HG03565 (cell line): ENCODE measurements around the gene SETD5.

Experiments
- ATAC-seq: cut with Tn5 transposase; IDR thresholded peaks from one replicate; pipeline ENCODE4 v1.9.1; 2021; ENCODE audit warnings: mild to moderate bottlenecking, moderate library complexity; ENCODE audit not compliant: unreplicated experiment

The SETD5 gene

DNA sequence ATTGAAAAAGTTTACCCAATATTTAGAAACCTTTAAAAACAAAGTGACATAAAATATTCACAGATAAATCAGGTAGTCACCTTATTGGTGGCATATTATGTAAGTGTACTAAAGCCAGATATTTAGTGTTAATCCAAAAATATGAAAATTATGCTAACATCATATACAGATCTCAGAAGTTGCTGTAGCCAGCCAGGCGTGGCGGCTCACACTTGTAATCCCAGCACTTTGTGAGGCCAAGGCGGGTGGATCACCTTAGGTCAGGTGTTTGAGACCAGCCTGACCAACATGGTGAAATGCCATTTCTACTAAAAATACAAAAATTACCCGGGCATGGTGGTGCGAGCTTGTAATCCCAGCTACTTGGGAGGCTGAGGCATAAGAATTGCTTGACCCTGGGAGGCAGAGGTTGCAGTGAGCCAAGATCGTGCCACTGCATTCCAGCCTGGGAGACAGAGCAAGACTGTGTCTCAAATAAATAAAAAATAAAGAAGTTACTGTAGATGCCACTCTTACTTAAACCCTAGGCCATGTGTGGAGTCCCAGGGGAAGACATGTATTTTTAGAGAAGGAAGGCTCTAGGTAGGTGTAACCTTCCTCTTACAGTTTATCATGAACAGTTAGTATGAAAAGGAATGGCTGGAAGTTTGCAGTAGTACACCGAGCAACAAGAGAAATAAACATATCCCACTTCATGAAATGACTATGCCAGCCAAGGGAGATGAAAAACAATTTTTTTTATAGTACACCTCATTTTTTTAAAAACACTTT lies 9.6 kb downstream of the SETD5 start:
- no peak for ATAC-seq

DNA sequence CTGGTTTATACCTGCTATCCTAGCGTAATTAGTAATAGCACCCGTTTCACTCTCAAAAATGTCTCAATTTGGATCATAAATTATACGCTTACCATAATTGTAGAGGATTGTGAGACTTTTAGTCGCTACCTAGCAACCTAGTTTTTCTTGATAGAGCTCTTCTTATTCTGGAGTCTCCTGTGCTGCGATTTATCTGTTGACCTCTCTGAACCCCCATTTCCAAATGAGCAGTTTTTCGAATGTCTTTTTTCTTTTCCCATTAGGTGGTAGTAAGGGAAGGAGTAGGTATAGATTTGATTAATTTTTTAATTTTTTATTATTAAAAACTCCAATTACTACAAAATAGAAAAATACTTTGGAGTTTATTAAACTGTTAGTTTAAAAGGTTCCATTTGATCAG lies 10.6 kb downstream of the SETD5 start:
- no peak for ATAC-seq

DNA sequence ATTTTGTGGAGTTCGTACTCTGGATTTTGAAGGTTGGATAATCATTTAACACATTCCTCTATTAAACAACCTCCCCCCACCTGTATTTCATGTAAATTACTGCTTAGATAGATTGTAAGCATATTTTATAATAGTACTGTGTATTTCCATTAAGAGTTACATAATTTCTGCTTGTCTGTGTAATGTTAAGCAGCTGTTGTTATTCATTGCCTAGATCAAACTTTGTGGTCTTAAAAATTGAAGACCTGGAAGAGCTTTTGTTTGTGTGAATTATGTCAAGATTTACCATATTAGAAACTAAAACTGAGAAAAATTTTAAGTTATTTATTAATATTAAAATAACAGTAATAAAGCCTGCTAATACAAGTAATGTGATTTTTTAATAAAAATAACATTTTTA lies 11.1 kb downstream of the SETD5 start:
- ATAC-seq, result no peak

DNA sequence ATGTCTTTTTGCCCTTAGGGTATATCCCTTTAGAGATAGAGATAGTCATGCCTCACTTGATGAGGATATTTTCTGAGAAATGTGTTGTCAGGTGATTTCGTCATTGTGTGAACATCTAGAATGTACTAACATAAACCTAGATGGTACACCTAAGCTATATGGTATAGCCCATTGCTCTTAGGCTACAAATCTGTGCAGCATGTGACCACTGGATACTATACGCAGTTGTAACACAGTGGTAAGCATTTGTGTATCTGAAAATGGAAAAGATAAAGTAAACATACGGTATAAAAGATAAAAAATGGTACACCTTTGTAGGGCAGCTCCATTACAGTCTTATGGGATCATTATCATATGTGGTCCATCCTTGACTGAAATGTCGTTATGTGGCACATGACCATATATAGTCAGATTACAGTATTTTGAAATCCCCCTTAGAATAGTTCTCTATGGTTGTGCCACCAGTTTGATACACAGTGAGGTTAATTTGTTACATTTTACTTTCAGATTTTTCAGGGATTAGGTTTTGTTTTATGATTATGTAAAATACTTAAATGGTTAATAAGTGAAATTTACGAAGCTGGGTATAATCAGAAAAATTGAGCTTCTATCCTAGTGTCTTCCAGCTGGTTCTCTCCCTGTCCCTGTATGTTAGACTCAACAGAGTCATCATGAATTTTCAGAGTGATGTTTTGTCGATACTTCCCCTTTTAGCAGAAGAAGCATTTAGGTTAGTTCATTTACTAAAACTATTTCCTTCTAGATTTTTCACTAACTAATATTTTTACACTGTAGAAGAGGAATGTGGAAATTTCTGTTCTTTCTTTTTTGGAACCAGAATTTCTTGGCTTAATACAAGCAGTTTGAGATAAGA lies 12.8 kb downstream of the SETD5 start:
- no peak for ATAC-seq

DNA sequence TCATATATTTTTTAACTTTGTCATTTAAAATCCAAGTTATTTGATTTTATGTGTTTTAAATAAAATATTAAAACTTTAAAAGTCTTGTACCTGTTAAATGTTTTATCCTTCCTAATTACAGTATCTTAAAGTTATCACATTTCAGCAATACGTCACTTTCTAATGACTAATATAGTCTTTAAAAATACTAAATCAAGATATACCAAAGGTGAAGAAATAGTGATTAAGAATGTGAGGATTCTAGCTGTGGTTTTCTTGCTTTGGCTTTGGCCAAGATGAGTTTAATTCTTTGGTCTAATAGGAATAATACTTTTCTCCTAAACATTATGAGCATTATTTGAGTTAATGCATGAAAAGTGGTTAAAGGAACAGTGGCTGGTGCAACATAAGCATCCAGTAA lies 13.9 kb downstream of the SETD5 start:
- no peak for ATAC-seq

DNA sequence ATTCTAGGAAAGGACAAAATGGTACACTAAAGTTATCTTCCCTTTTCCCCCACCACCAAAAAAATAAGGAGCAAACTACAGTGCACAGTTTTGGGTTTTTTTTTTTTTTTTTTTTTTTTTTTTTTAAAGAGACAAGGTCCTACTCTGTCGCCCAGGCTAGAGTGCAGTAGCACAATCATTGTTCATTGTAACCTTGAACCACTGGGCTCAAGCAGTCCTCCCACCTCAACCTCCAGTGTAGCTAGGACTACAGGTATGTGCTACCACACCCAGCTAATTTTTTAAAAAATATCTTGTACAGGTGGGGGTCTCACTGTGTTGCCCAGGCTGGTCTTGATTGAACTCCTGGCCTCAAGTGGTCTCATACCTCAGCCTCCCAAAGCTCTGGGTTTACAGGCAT lies 14.9 kb downstream of the SETD5 start:
- no peak for ATAC-seq

DNA sequence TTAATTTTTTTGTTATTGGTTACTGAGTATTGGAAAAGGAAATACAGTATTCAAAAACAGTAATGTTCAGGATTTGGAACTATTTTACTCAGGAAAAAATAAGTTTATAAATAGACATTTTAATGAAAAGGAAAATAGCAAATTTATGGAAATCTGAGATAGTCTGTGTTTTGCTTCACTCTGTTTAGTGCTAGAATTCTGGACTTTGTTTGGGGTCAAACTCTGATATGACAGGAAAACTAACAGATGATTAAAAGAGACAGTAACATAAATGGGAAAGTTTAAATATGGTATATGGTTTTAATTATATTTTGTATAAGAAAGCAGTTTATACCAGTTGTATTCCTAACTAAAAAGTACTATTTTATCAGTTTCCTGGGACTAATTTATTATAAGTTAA lies 17.4 kb downstream of the SETD5 start:
- ATAC-seq, result no peak

DNA sequence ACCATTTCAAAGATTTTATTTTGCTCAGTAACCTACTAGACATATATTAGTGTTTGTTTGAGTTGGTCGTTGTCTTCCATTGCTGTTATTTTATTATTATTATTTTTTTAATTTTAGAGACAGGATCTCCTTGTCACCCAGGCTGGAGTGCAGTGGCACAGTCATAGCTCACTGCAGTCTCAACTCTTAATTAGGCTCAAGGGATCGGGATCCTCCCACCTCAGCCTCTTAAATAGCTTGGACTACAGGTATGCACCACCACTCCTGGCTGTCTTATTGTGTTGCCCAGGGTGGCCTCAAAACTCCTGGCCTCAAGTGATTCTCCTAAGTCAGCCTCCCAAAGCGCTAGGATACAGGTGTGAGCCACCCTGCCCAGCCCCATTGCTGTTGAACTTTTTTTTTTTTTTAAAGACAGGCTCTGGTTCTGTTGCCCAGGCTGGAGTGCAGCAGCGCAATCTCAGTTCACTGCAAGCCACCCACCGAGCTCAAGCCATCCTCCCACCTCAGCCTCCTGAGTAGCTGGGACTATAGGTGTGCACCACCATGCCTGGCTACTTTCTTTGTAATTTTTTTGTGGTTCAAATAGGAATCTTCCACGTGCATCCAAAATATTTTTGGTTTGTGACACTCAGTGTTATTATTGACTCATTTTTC lies 18.2 kb downstream of the SETD5 start:
- no peak for ATAC-seq

DNA sequence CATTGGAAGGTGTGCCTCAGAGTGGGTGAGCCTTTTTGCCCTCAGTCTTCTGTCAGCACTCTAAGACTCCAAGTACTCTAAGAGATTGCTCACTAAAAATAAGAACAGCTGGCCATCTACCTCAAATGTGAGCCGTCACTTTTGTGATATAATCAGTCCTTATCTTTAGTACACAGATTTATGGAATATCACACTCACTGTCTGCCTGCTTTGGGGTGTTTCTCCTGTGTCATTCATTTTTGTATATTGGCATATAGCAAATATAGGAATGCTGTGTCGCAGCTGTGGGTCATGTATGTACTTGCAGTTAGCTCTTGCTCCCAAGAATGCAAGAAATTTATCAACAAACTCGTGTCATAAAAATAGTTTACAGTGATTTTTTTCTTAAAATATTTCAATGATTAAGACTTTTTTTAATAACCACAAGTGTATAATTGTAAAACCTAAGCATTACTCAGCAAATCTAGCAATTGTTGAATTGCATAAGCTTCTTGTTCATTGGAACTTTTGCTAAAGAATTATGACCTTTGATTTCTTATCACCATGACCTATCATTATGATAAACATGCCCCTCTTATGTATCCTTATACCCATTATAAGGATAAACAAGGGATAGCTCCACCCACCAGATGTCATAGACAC lies 18.8 kb downstream of the SETD5 start:
- ATAC-seq, result no peak

DNA sequence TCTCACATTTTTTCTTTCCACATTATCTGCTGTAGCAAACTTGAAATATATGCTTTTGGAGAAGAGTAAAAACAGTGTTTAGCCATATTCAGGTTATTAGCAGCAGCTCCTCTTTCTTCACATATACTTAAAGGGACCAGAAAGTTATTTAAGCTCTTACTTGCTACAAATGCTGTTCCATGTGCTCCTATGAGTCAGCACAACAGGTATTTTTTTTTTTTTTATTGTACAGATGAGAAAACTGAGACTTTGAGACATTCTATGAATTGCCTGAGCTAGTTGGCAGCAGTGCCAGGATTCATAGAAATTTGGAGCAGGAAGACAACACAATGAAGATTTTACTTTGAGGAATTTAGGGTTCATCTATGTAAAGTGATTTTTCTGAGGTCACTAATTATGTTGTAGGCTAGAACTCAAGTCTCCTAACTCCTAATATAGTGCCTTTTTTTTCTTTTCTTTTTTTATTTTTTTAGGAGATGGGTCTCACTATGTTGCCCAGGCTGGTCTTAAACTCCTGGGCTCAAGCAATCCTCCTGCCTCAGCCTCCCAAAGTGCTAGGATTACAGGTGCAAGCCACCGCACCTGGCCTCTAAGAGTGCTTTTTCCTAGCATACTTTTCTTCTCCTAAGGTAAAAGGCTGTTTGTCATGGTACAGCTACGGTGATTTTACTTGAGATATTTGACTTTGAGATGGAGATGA lies 23.6 kb downstream of the SETD5 start:
- ATAC-seq, result no peak

DNA sequence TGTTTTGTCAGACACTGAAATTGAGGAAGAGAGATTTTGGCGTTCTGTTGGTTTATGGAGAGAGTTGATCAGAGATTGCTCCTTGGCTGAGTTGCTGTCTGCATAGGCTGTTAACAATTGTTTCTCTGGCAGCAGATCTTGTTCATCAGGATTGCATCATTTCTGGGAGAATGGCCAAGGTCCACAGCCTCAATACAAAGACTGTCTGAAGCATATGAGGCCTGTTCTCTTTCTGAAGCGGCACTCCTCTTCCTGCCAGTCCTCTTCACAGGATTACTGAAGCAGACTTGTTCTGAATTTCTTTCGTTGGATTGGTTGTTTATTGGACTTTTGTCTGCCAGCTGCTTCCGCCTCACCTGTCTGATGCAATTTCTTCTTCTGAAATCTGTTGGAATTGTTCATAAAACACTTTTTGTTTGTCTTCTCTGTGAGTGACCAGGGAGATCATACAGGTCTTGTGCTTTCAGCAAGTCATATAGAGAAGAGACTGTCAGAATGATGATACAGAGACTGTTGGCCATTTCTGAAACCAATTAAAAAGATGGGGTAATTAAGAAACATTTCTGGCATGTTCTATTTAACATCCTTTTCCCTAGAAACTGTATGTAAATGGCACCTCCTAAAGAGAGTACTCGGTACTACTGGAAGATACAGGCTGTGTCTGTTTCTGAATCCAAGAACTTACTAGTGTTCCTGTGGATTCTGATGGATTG lies 25.5 kb downstream of the SETD5 start:
- ATAC-seq, result no peak

DNA sequence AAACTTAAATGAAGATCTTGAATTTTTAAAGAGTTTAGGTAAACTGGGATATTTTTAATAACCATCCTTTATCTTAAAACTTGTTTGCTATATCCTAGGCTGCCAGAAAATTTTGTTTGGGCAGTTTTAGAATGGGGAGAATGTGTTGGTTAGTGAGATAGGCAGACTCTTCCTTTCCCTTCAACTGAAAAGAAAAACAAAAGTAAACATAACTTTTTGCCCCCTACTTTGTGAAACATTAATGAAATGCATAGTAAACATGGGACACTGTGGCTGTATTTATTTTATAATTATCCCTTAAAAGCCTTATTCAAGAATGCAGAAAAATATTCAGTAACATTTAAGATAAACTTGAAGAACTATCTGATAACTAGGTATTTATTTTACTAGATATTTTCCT lies 31.0 kb downstream of the SETD5 start:
- ATAC-seq, result no peak

DNA sequence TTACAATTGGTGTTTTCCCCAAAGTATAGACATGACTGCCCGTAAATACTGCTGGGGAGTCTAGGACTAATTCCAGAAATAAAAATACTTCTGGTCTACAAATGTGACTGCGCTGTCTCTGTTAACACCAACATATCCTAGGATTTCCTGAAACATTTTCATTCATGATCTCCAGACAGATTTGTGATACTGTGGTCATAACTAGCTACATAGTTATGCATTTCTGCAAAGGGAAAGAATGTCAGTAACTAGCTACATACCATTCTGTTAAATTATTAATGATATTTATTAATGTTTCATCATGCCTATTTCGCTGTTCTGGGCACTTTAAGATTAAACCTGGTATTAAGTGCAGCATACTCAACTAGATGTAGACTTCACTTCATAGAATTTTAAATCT lies 33.3 kb downstream of the SETD5 start:
- no peak for ATAC-seq

DNA sequence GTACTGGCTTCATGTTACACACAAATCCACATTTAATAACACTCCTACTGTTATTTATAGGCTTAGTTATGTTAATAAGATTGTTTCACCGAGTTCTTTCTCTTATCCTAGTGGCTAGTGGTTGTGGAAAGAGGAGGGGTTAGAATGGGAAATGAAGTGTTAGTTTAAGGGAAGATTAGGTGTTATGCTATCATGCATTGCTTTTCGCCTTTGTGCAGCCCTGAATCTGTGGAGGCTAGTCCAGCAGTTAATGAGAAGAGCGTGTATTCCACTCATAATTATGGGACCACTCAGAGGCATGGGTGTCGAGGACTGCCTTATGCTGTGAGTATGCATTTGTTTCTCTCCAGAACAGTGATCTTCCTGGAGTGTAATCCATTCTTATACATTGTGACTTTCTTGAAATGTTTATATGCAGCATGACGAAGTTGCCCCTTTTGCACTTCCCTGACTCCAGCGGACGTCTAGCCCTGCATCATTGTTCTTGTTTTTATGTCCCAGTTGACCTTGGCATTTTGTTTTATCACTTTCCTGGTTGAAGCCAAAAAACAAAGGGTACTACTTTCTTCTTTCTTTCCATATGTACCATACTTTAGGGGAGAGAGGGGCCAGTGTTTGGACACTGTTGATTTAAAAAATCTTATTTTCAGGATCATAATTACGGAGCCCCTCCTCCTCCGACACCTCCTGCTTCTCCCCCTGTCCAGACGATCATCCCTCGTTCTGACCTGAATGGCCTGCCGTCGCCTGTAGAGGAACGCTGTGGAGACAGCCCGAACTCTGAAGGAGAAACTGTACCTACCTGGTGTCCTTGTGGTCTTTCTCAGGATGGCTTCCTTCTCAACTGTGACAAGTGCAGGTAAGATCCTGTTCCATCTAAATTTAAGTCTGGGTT lies 36.5 kb downstream of the SETD5 start:
- no peak for ATAC-seq

DNA sequence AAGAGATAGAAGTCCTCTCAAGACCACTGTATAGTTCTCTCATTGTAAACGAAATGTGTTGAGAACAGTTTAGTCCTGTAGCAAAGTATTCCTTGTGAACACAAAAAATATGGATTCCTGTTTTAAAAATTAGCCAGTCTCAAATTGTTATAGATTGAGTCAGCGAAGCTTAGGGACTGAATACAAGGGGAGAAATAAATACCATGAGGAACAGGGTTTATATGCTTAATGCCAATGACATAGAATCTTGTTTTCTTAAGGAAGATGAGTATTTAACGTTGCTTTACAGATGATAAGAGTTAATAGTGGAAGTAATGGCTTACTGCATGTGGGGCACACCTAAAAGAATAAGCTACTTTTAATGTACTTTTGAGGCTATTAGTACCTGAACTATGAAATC lies 37.9 kb downstream of the SETD5 start:
- no peak for ATAC-seq

DNA sequence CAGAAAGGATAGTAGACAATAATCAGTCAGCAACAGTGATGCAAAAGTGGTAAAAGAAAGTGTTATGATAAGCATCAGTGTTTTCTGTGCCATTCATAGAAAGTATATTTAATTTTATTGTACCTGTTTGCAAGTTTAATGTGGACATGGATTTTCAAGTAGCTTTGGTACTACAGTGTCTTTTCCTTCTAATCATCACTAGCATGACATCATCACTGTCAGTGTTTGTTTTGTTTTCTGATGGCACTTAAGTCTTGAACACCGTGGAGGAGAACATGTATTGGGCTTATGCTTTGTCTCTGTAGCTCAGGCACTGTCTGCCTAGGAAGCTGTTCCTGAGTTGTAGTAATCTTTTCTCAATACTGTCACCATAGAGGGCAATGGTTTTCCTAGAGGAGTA lies 41.9 kb downstream of the SETD5 start:
- ATAC-seq, result no peak

DNA sequence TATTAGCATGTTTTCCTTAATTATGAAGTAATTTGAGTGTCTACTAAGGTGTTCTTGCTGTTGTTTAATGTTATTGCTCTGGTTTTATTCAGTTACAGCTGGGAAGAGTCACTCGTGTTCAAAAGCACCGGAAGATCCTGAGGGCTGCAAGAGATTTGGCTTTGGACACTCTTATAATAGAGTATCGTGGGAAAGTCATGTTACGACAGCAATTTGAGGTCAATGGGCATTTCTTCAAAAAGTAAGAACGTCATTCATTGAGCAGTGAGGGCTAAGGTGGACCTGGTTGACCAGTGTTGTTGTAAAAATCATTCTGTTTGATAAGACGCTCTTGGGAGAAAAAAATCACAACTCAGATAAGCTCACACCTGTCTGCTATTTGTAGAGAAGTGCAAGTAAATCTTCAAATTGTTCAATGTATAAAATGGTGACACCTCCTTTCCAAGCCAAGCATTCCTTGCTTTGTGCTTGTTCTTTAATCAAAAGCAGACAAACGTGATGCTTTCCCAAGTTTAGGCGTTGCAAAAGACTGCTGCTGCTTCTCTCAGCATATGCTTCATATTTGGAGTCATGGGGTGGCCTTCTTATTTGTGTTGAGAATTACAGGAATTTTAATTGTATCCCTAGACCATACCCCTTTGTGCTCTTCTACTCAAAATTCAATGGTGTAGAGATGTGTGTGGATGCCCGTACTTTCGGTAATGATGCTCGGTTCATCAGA lies 44.2 kb downstream of the SETD5 start:
- ATAC-seq, result no peak

DNA sequence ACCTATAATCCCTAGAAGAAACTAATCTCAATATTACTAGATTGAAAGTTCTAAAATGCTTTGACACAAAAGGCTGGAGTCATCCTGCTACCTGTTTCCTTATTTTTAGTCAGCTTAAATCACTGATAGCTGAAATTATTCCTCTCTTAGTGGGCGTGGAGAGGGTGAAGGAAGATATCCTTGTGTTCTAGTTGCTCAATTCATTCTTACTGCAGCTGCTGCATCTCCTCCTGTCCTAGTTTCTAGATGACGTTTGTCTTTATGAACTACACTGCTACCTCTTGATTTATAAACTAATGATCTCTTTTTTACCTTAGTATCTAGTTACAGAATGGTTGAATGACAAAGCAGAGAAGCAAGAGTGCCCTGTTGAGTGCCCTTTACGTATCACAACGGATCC lies 50.7 kb downstream of the SETD5 start:
- ATAC-seq, result no peak
